ENCODE results near the gene NPFFR1. TPM values are rescaled to one million over a fixed set of nuclear protein-coding genes. Genes with fewer than 3 reads are reported as not detected.

Gene NPFFR1
- total RNA-seq, 4 donors from 2014 or later = 0.08 to 0.53 (median 0.23) TPM

DNA sequence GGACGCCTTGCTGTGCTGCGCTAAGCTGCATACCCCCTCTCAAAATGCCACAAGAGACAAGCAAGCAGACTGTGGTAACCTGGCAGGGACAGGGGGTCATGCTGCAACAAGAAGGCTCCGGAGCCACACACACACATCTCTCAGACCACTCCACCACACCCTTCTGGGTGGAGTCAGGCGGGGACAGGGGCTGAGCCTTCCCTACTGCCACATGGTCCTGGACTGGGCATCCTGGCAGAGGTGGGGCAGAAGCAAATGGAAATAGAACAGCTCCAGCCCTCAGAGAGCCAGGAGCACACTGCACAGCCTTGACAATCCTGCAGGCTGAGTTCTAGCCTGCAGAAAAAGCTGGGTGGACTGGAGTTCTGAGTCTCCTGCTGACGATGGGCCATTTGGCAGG is 28.4 kb upstream of the NPFFR1 start:
- Histone ChIP-seq H3K4me3 (no peak overlapping the region), H3K27me3 (no peaks in the 10 kb centered on the region), H3K9me3 (no peaks in the 10 kb centered on the region), H3K4me1 (peaks cover 11% of the 10 kb centered on the region), H3K27ac (no peak overlapping the region), H3K36me3 (no peaks in the 10 kb centered on the region)
- no peak for DNase-seq (ENCODE audit: low spot score in 2 of 2)
- 75% methylated on average over 5 of the region's 5 CpGs for WGBS
- no peak for TF ChIP-seq POLR2A (IDR thresholded peaks at IDR 0.05)
- TF ChIP-seq EP300 (IDR thresholded peaks at IDR 0.05) = no peak
- TF ChIP-seq POLR2AphosphoS5 (IDR thresholded peaks at IDR 0.05) = no peak

GRCh38 chr10:70311698-70312097 is 27.9 kb upstream of the NPFFR1 start:
- TF ChIP-seq POLR2A (IDR thresholded peaks at IDR 0.05) (no peak), EP300 (IDR thresholded peaks at IDR 0.05) (no peak), CTCF (IDR thresholded peaks at IDR 0.05) (no peak), POLR2AphosphoS5 (IDR thresholded peaks at IDR 0.05) (no peak)
- no peak for DNase-seq (ENCODE audit: low spot score in 2 of 2)
- WGBS = 72% methylated on average over 3 of the region's 3 CpGs
- Histone ChIP-seq H3K9me3 (no peaks in the 10 kb centered on the region), H3K36me3 (no peaks in the 10 kb centered on the region), H3K4me1 (peaks cover 11% of the 10 kb centered on the region), H3K27me3 (no peaks in the 10 kb centered on the region), H3K4me3 (no peak overlapping the region), H3K27ac (no peak overlapping the region)

DNA sequence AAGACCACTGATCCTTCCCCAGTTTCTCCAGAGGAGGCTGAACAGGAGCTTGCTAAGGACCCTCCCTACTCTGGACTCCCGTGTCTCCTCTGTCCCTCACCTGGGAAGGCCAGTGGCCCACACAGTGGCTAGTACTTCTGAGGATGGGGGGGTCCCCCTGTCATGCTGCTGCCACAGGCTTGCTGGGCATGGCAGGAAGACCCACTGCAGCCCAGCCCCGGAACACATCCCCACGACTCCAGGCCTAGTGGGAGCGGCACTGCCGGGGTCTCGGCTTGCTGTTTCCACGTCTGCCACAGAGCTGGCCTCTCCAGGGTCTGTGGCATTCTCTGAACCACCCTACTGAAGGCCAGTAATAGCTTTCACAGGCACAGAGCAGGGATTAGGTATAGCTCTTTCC is 25.9 kb upstream of the NPFFR1 start:
- Histone ChIP-seq H3K9me3 (no peaks in the 10 kb centered on the region), H3K27me3 (no peaks in the 10 kb centered on the region), H3K36me3 (no peaks in the 10 kb centered on the region), H3K4me1 (peaks cover 11% of the 10 kb centered on the region), H3K4me3 (no peak overlapping the region), H3K27ac (no peak overlapping the region)
- no peak for DNase-seq (ENCODE audit: low spot score in 2 of 2)
- 90% methylated on average over 7 of the region's 7 CpGs for WGBS
- TF ChIP-seq EP300 (IDR thresholded peaks at IDR 0.05) = no peak
- no peak for TF ChIP-seq POLR2AphosphoS5 (IDR thresholded peaks at IDR 0.05)
- no peak for TF ChIP-seq POLR2A (IDR thresholded peaks at IDR 0.05)
- no peak for TF ChIP-seq CTCF (IDR thresholded peaks at IDR 0.05)

- 90% methylated on average over 19 of the region's 19 CpGs for WGBS
- Histone ChIP-seq H3K27me3 (no peaks in the 10 kb centered on the region), H3K9me3 (no peaks in the 10 kb centered on the region), H3K36me3 (no peaks in the 10 kb centered on the region), H3K4me3 (no peak overlapping the region), H3K4me1 (peaks cover 11% of the 10 kb centered on the region), H3K27ac (no peak overlapping the region)
- no peak for DNase-seq (ENCODE audit: low spot score in 2 of 2)
- no peak for TF ChIP-seq POLR2AphosphoS5 (IDR thresholded peaks at IDR 0.05)
- TF ChIP-seq EP300 (IDR thresholded peaks at IDR 0.05) = no peak
- no peak for TF ChIP-seq POLR2A (IDR thresholded peaks at IDR 0.05)
- no peak for TF ChIP-seq CTCF (IDR thresholded peaks at IDR 0.05)
Observed at GRCh38 chr10:70308121-70309060, 24.6 kb upstream of the NPFFR1 start.

- WGBS = 80% methylated on average over 5 of the region's 5 CpGs
- Histone ChIP-seq H3K36me3 (no peaks in the 10 kb centered on the region), H3K27ac (no peak overlapping the region), H3K4me1 (no peaks in the 10 kb centered on the region), H3K4me3 (no peak overlapping the region), H3K9me3 (no peaks in the 10 kb centered on the region), H3K27me3 (no peaks in the 10 kb centered on the region)
- no peak for TF ChIP-seq CTCF (IDR thresholded peaks at IDR 0.05)
- TF ChIP-seq POLR2AphosphoS5 (IDR thresholded peaks at IDR 0.05) = no peak
- TF ChIP-seq POLR2A (IDR thresholded peaks at IDR 0.05) = no peak
- TF ChIP-seq EP300 (IDR thresholded peaks at IDR 0.05) = no peak
- no peak for DNase-seq (ENCODE audit: low spot score in 2 of 2)
Observed at GRCh38 chr10:70306886-70307520, 23.2 kb upstream of the NPFFR1 start.

All from suprapubic skin (tissue), 4 donors.